ENCODE measurements around the gene CCT2.

CCT2 gene

DNA sequence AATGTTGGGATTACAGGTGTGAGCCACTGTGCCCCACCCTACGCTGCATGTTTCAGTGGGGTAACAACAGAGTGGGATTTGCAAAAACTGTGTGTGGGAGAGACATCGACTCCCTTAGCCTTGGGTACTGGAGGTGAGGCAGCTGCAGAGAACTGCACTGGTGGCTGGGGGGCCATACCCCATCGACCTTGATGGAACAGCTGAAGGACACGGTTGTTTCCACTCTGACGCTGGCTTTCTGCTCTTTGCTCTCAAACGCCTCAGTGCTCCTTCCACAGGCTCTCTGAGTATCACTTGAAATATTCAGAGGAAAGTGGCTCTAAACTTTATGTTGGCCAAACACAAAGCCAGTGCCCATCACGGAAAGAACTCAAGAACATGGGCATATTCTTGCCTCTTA lies 56.3 kb downstream of the CCT2 start:
- no peak for DNase-seq (ENCODE audit: low read depth in 1 of 2, low spot score in 1 of 2)

DNA sequence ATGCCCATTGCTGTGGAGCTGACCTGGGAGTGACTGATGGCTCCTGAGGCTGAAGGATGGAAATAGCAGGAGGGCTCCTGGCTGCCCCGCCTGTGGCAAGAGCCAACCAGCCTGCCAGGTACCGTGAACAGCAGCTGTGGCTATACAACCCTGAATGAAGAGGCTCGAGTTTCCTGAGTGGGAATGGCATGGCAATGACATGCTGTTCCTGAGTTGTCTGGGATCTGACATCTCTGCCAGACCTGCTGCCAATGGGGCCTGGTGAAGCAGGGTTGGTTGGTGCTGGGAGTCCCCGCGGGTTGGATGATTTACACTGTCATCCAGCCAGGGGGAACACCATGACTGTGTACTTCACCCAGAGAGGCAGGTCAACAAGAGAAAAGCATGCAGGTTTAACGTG lies 57.3 kb downstream of the CCT2 start:
- DNase-seq (ENCODE audit: low read depth in 1 of 2, low spot score in 1 of 2): no peak

DNA sequence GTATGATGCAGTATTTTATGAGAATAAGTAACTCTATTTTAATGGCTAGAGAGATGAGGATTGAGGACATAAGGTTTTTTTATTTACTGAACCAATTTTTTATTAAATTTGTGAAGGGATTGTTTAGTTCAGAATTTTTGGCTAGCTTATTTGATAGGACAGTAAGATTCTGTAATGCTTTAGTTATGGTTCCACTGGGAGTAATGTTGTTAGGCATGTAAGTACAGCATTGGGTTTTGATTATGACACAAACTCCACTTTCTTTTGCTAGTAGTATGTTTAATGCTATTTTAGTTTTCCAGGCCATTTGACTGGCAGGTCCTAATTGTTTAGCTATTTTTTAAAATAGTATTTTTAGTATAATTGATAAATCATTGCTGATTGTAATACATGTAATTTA lies 59.3 kb downstream of the CCT2 start:
- DNase-seq (ENCODE audit: low read depth in 1 of 2, low spot score in 1 of 2): no peak

GRCh38 chr12:69645031-69645430 lies 59.8 kb downstream of the CCT2 start:
- DNase-seq (ENCODE audit: low read depth in 1 of 2, low spot score in 1 of 2): no peak

DNA sequence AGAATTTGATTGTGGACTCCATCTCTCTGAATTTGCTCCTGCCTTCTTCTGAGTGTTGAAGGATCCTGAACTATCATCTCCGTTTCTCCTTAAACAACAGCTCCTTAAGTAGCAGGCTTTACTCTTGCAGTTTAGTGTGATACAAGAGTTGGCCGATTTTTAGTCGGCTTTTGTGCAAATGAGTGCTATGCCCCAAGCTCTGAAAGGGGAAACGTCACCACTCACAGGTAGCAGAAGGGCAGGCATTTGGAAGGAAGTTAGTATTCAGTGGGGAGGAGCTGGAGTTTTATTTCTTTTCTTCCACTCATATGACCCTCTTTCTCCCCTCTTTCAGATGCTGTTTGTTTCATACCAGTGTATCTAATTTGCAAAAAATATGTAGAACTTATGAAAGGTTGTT lies 61.9 kb downstream of the CCT2 start:
- DNase-seq (ENCODE audit: low read depth in 1 of 2, low spot score in 1 of 2): no peak

- no peak for DNase-seq (ENCODE audit: low read depth in 1 of 2, low spot score in 1 of 2)
These were observed 63.2 kb downstream of the CCT2 start for GRCh38 chr12:69648476-69648875.

DNA sequence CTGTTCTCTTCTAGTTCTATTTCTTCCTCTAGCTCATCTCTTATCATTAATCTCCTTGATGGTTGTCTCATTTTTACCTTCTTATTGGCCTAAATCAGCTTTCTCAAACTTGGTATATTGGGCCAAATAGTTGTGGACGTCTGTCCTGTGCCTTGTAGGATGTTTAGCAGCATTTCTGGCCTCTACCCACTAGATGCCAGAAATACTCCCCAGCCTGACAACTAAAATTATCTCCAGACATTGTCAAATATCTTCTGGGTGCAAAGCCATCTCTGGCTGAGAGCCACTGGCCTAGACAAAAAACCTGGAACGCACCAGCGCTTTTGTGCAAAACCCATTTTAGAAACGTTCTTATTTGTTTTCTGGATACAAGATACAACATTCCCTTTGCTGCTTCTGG lies 64.3 kb downstream of the CCT2 start:
- no peak for DNase-seq (ENCODE audit: low read depth in 1 of 2, low spot score in 1 of 2)
